Heart right ventricle (tissue), 16 donors: ENCODE data around the gene SLFN14. TPM values are rescaled to one million over a fixed set of nuclear protein-coding genes. Genes with fewer than 3 reads are reported as not detected.
A peak's percentile ranks its signal among the peaks of the same experiment; 100 is the strongest.

ENCODE experiments used
- ATAC-seq, 8 donors: fragments of 200-7000 bp; cut with Tn5 transposase; one replicate each; pipeline ENCODE4 v1.9.1; 2020; ENCODE audit warnings: mild to moderate bottlenecking in 8 of 8, moderate library complexity in 8 of 8, moderate number of reproducible peaks in 1 of 8
- DNase-seq, 2 donors: peaks; one replicate each; pipeline ENCODE4 v3.0.0-alpha.2; 2020
- H3K27ac ChIP-seq, 10 donors: fragments of 200-600 bp; sonication (generic) in 2 of 10; one replicate each; pipeline versions ENCODE4 v1.5.0 to v1.8.0; 2020 to 2022; ENCODE audit warnings: mild to moderate bottlenecking in 3 of 10
- H3K27me3 ChIP-seq, 7 donors: fragments of 200-600 bp; one replicate each; pipeline ENCODE4 v1.8.0; 2021 to 2022; ENCODE audit warnings: mild to moderate bottlenecking in 2 of 7
- H3K36me3 ChIP-seq, 9 donors: fragments of 200-600 bp; sonication (generic) in 1 of 9; one replicate each; pipeline versions ENCODE4 v1.5.0 to v1.8.0; 2020 to 2022; ENCODE audit warnings: mild to moderate bottlenecking in 2 of 9
- H3K4me1 ChIP-seq, 9 donors: fragments of 200-600 bp; sonication (generic) in 1 of 9; one replicate each; pipeline versions ENCODE4 v1.5.0 to v1.8.0; 2020 to 2022; ENCODE audit warnings: mild to moderate bottlenecking in 4 of 9
- H3K4me3 ChIP-seq, 10 donors: fragments of 200-600 bp; sonication (generic) in 2 of 10; one replicate each; pipeline versions ENCODE4 v1.5.0 to v1.8.0; 2020 to 2022; ENCODE audit warnings: mild to moderate bottlenecking in 7 of 10, moderate library complexity in 2 of 10
- H3K9me3 ChIP-seq, 11 donors: fragments of 200-600 bp in 10 of 11; sonication (generic) in 2 of 11; one replicate each; pipeline versions ENCODE4 v1.5.0 to v1.8.0; 2013 to 2022; ENCODE audit warnings: mild to moderate bottlenecking in 2 of 11, control low read depth in 1 of 11, moderate library complexity in 1 of 11
- WGBS, 2 donors: extraction: QIAGEN DNeasy Blood & Tissue Kit; methylation state at CpG; one replicate each; pipeline ENCODE4 v1.1.7; 2013; ENCODE audit warnings: inconsistent platforms in 1 of 2; 5-methylcytosine and 5-hydroxymethylcytosine counted together
- intact Hi-C, 10 donors: fragments of 100-400 bp; cut with DNase I; formaldehyde crosslinking; loops; one replicate each; pipeline versions ENCODE4 v1.11.1 to v1.14.2; 2022
- polyA plus RNA-seq, 2 donors: library from polyadenylated mRNA; stranded (reverse); fragments of 200-250 nt; gene quantifications; one replicate each; pipeline ENCODE4 v1.2.3, GENCODE V29; 2013
- total RNA-seq, 10 donors: library from RNA; stranded (reverse); fragmentation: NEBNext Ultra II Directional in 3 of 10; extraction: Animal tissue kit (Norgen Biotek cat#: 25700) in 3 of 10; gene quantifications; one replicate each; pipeline versions ENCODE4 v1.2.1 to v1.2.4, GENCODE V29; 2021 to 2023
- TF ChIP-seq, protein P1 (sequence below), 9 donors: fragments of 200-600 bp; sonication (generic) in 2 of 9; IDR thresholded peaks; one replicate each; pipeline versions ENCODE4 v1.5.0 to v1.8.0; 2021 to 2022; ENCODE audit warnings: antibody characterized with exemption in 9 of 9, mild to moderate bottlenecking in 5 of 9, moderate library complexity in 1 of 9
- donor health status: Arrhythmogenic right ventricular cardiomyopathy.
- donor health status: ischemic (EF 13 %, LVEDD 7.1; RV severe dilation, severe dysfunction).
- donor health status: healthy with polysubstance abuse.
- donor health status: DM: no; HTN: yes; CAD: no.
- donor health status: DM: no; HTN: no; CAD: no.
- donor health status: ischemic (EF 25% LVEDD 6.9; RV normal size, moderate dysfunction).
- donor health status: ischemic (EF 25% LVEDD 5.7; RV mildly dilated, moderate dysfunction).
- donor health status: healthy.
- donor health status: DM: yes; HTN: yes; CAD: no.
- donor health status: Ischemic cardiomyopathy.
- donor health status: ischemic (EF 35%, LVEDD 5.7; RV mildly dilated, moderate dysfunction).
- donor health status: nonischemic (EF 11% LVEDD 7.7; RV severe dilation, severe dysfunction).
- donor health status: DM: yes; HTN: yes; CAD: no.
- donor health status: PGD.
- donor health status: ischemic (EF 29% LVEDD 5.4; RV normal size, mild dysfunction).
- donor health status: nonischemic (EF 23%, LVEDD 6.1; RV moderate dilation, normal function).

SLFN14 gene
- total and polyA plus RNA-seq, 12 donors = 0.09 TPM; not detected in 11

DNA sequence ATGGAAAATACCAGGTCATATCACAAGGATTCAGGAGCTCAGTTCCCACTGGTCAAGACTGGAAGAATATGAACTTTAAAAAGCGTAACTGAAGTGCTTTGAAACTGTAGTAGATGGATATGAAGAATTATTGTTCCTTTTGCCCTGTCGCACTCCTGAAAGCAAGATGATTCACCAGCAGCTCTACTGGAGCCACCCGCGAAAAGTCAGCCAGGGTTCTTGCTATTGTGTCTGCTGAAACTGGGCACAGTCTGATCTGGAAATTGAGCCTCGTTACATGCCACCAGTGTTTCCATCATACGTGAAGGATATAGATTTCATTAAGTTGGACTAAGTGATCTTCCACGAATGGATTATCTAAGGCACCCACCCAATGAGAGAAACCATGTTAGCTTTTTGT lies 43.1 kb upstream of the SLFN14 start:
- no peak overlapping the region for H3K27ac ChIP-seq
- H3K9me3 ChIP-seq = no peaks in the 10 kb centered on the region
- 85 to 92% methylated on average over 7 of the region's 7 CpGs for WGBS, 2 donors
- no peaks in the 10 kb centered on the region for H3K27me3 ChIP-seq
- DNase-seq = no peak
- H3K4me3 ChIP-seq = no peak overlapping the region
- H3K4me1 ChIP-seq = peaks cover 0 to 7% (median 0%) of the 10 kb centered on the region in 9 donors
- TF ChIP-seq, protein P1, sequence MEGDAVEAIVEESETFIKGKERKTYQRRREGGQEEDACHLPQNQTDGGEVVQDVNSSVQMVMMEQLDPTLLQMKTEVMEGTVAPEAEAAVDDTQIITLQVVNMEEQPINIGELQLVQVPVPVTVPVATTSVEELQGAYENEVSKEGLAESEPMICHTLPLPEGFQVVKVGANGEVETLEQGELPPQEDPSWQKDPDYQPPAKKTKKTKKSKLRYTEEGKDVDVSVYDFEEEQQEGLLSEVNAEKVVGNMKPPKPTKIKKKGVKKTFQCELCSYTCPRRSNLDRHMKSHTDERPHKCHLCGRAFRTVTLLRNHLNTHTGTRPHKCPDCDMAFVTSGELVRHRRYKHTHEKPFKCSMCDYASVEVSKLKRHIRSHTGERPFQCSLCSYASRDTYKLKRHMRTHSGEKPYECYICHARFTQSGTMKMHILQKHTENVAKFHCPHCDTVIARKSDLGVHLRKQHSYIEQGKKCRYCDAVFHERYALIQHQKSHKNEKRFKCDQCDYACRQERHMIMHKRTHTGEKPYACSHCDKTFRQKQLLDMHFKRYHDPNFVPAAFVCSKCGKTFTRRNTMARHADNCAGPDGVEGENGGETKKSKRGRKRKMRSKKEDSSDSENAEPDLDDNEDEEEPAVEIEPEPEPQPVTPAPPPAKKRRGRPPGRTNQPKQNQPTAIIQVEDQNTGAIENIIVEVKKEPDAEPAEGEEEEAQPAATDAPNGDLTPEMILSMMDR (IDR thresholded peaks at IDR 0.05) = no peak
- intact Hi-C loops = loop anchor here in 1 of 10 donors (5.0 kb wide), 1 partner anchor 149 kb away; the partner anchor contains the start of gene GAS2L2
- ATAC-seq = no peak
- H3K36me3 ChIP-seq = peaks cover 4 to 100% (median 39%) of the 10 kb centered on the region in 9 donors

DNA sequence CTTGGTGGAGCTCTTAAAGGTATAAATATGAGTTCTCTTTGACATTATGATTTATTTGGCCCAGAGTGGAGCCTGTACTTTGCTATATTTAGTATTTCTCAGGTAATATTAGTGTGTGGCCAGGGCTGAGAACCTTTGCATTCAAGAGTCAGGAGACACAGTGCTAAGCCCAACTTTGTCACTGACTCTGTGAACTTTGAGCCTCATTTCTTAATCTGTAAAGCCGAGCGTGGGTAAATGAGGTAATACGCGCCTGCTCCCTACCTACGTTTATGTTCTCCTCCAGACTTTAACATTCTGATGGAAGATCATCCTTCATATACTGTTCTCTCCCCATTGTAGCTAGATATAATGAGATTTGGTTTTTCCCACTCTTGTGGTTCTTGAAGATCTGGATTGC lies 37.0 kb upstream of the SLFN14 start:
- H3K4me1 ChIP-seq = peaks cover 0 to 16% (median 6%) of the 10 kb centered on the region in 9 donors
- peak in 1 of 8 donors; percentile 20 for ATAC-seq

DNA sequence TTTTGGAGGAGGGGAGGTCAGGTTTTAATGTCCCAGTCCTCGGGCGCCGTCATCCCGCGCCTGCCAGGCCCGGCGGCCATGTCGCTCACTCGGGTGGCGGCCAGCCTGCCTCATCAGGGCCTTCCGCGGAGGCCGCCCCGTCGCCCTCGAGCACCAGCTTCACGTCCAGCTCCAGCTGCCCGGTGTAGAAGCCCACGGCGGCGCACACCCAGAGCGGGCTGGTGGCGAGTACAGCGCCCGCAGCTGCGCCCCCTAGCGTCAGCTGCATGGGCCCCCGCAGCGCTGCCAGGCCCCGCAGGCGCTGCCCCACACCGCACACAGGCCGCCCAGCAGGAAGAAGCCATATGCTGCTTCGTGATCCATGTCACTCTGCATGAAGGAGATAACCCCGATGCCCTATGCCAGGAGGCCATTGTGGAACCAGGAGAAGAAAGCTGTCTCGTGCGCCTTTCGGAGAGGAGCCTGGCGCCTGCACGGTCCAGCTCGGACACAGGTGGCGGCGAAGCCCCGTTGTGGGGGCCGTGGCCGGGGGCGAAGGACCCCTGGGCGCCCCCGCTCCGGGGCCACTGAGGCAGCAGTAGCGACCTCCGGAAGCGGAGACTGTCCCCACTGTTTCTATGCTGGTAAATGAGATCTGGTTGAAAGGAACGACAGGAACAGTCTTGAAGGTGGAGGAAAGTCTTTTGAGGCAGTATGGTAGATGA lies 36.1 kb upstream of the SLFN14 start:
- no peak for DNase-seq
- peaks cover 0 to 83% (median 30%) of the 10 kb centered on the region in 9 donors for H3K36me3 ChIP-seq
- no peaks in the 10 kb centered on the region for H3K27me3 ChIP-seq
- H3K4me1 ChIP-seq = peaks cover 0 to 25% (median 7%) of the 10 kb centered on the region in 9 donors
- intact Hi-C loops = no loop called here
- TF ChIP-seq, protein P1 (IDR thresholded peaks at IDR 0.05) = peak in 1 of 9 donors; percentile 16
- no peak overlapping the region for H3K4me3 ChIP-seq
- peak in 2 of 8 donors; percentile 42 to 71 for ATAC-seq
- no peak overlapping the region for H3K27ac ChIP-seq
- H3K9me3 ChIP-seq = no peaks in the 10 kb centered on the region
- 84 to 85% methylated on average over 54 of the region's 54 CpGs for WGBS, 2 donors

More for the DNA sequence above, 37.0 kb upstream of the SLFN14 start:
- TF ChIP-seq, protein P1 (IDR thresholded peaks at IDR 0.05) = no peak
- WGBS, 2 donors = 71 to 75% methylated on average over 5 of the region's 5 CpGs
- no peak overlapping the region for H3K27ac ChIP-seq
- H3K9me3 ChIP-seq = no peaks in the 10 kb centered on the region
- no peaks in the 10 kb centered on the region for H3K27me3 ChIP-seq
- H3K36me3 ChIP-seq = peaks cover 0 to 92% (median 30%) of the 10 kb centered on the region in 9 donors
- intact Hi-C loops = no loop called here
- H3K4me3 ChIP-seq = no peak overlapping the region
- no peak for DNase-seq

DNA sequence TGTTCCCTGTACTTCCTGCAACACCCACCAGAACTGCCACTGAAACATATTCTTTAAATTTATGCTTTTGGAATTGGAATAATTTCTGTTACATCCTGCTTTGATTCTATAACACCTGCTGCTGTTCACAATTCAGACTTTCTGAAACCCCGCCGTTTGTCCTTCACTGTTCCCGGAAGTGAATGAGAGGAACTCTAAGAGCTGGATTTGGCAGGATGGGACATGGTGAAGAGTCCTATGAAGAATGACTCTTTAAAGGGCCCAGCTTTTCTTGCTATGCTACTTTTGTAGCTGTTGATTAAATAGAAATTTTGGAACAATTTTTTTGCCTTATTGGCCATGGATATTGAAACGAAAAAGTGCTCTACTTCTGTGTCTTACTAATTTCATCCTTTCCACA lies 35.5 kb upstream of the SLFN14 start:
- peaks cover 0 to 81% (median 30%) of the 10 kb centered on the region in 9 donors for H3K36me3 ChIP-seq
- 38 to 57% methylated on average over 4 of the region's 4 CpGs for WGBS, 2 donors
- H3K27me3 ChIP-seq = no peaks in the 10 kb centered on the region
- no peak for DNase-seq
- H3K4me1 ChIP-seq = peaks cover 0 to 31% (median 7%) of the 10 kb centered on the region in 9 donors
- H3K9me3 ChIP-seq = no peaks in the 10 kb centered on the region
- peak overlapping the region in 1 of 10 donors; percentile 34 for H3K27ac ChIP-seq
- intact Hi-C loops = no loop called here
- TF ChIP-seq, protein P1 (IDR thresholded peaks at IDR 0.05) = no peak
- peak in 3 of 8 donors; percentile 55 to 79 (median 58) for ATAC-seq
- no peak overlapping the region for H3K4me3 ChIP-seq
